Fibroblast of skin of left biceps (primary cell): ENCODE results near the gene TLCD2.
A peak's percentile ranks its signal among the peaks of the same experiment; 100 is the strongest.
"Not testable (repeated sequence)": the region's sequence is repeated elsewhere in the genome, so short reads cannot be mapped to it uniquely, and the experiment has no call there.

Experiments
- DNase-seq, 2 experiments: peaks; one replicate each; pipeline ENCODE4 v3.0.0-alpha.2; 2013; ENCODE audit warnings: low read depth in 2 of 2

The TLCD2 gene

GRCh38 chr17:1693339-1693738, 16.8 kb downstream of the TLCD2 start:
- DNase-seq: no peak

GRCh38 chr17:1690544-1691221, 19.5 kb downstream of the TLCD2 start:
- DNase-seq: no peak

- DNase-seq: not testable (repeated sequence)
Measured at GRCh38 chr17:1688405-1688804, 21.8 kb downstream of the TLCD2 start.

GRCh38 chr17:1686086-1686485, 24.1 kb downstream of the TLCD2 start:
- no peak for DNase-seq

GRCh38 chr17:1684378-1685189, 25.6 kb downstream of the TLCD2 start, which contains the start of gene PRPF8:
Gene PRPF8, minus strand, starts transcription at chr17:1684867. Its CDS starts 296 bp downstream, at chr17:1684571.
- peak; percentile 89 to 92 for DNase-seq

GRCh38 chr17:1683459-1683858, 26.7 kb downstream of the TLCD2 start:
- no peak for DNase-seq

DNA sequence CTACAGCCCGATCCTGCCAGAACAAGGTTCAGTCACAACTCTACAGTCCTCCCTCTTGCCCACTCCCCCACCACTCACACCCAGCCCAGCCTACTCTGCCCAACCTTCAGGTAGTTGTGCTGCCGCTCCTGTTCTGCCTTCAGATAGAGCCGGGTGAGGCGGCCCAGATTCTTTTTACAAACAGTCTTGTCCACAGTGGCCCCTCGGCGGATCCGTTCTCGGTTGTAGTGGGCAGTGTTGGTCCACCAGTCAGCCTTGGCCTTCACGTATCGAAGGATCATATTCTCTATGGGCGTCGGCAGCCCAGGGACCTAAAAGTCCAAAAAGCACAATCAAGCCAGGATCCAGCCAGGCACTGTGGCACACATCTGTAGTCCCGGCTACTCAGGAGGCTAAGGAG, 33.8 kb downstream of the TLCD2 start:
- DNase-seq: no peak

- no peak for DNase-seq
Measured at GRCh38 chr17:1673041-1673785, 37.0 kb downstream of the TLCD2 start.

DNA sequence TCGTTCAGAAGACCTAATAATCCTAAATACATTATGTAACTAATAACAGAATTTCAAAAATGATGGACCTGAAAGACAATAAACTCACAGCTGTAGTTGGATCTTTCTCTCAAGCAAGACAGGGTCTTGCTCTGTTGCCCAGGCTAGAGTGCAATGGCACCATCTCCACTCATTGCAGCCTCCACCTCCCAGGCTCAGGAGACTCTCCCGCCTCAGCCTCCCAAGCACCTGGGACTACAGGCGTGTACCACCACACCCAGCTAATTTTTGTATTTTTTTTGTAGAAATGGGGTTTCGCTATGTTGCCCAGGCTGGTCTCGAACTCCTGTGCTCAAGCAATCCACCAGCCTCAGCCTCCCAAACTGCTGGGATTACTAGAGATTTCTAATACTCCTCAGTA, 46.2 kb downstream of the TLCD2 start:
- not testable (repeated sequence) for DNase-seq

- DNase-seq: no peak
Measured at GRCh38 chr17:1661045-1661444, 49.1 kb downstream of the TLCD2 start.

DNA sequence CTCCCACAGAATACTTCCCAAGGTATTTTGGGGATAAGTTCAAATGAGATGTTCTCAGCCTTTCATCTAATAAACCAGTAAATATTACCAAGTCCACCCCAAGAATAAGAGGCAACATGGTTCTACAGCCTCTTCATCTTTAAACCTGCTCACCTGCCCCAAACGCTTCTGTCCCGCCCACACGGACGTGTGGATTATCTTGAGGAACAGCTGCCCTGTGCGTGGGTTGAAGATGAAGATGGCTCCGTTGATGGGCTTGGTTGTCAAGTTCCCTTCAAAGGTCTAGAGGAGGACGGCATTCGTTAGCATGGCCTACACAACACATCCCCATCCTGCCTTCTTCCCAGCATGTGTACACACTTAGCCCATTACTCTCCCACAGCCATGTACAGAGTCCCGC, 52.1 kb downstream of the TLCD2 start:
- DNase-seq: no peak

GRCh38 chr17:1653735-1654134, 56.4 kb downstream of the TLCD2 start:
- DNase-seq: no peak

DNA sequence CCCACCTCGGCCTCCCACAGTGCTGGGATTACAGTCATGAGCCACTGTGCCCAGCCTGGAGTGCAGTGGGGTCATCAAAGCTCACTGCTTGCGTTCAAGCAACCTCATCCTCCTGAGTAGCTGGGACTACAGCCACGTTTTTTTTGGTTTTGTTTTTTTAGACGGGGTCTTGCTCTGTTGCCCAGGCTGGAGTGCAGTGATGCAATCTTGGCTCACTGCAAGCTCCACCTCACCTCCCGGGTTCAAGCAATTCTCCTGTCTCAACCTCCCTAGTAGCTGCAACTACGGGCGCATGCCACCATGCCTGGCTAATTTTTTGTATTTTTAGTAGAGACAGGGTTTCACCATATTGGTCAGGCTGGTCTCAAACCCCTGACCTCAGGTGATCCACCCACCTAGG, 57.4 kb downstream of the TLCD2 start:
- DNase-seq: not testable (repeated sequence)
